ENCODE measurements around the gene CAMK1D. TPM values are rescaled to one million over a fixed set of nuclear protein-coding genes. Genes with fewer than 3 reads are reported as not detected.

CAMK1D gene
- total RNA-seq, 1 experiment from 2014 or later = 3.8 TPM

DNA sequence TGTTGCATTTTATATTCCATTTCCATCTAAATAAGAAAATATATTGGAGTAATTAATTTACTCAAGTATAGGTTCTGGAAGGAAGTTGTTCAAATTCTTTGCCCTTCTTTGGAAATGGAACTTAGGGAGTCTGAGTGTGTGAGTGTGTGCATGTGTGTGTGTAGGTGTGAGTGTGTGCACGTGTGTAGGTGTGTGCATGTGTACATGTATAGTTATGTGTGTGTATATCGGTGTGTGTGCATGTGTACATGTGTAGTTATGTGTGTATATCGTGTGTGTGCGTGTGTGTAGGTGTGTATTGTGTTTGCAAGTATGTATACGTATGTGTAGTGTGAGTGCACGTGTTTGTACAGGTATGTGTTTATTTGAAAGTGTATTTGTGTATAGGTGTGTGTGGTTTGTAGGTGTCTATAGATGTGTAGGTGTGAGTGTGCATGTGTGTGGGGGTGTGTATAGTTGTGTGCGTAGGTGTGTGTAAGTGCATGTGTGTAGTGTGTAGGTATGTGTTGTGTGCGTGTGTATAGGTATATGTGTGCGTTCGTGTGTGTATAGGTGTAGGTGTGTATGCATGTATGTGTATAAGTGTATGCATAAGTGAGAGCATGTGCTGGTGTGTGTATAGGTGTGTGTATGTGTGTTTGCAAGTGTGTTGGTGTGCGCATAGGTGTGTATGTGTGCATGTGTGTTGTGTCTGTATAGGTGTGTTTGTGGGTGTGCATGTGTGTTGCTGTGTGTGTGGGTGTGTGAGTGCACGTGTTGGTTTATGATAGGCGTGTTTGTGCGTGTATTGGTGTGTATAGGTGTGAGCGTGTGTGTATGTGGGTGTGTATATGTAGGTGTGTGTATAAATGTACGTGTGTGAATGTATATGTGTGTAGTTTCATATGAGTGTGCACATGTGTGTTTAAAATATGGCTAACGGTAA is 266.2 kb downstream of the CAMK1D start:
- DNase-seq (ENCODE audit: low read depth in 1 of 2, low spot score in 2 of 2) = no peak
- H3K9me3 ChIP-seq (replicated peaks) = no peaks in the 10 kb centered on the region
- H3K4me1 ChIP-seq (replicated peaks) = no peaks in the 10 kb centered on the region
- no peaks in the 10 kb centered on the region for H3K27me3 ChIP-seq (replicated peaks)
- H3K4me3 ChIP-seq = no peak overlapping the region
- no peaks in the 10 kb centered on the region for H3K36me3 ChIP-seq
- H3K27ac ChIP-seq = no peak overlapping the region

DNA sequence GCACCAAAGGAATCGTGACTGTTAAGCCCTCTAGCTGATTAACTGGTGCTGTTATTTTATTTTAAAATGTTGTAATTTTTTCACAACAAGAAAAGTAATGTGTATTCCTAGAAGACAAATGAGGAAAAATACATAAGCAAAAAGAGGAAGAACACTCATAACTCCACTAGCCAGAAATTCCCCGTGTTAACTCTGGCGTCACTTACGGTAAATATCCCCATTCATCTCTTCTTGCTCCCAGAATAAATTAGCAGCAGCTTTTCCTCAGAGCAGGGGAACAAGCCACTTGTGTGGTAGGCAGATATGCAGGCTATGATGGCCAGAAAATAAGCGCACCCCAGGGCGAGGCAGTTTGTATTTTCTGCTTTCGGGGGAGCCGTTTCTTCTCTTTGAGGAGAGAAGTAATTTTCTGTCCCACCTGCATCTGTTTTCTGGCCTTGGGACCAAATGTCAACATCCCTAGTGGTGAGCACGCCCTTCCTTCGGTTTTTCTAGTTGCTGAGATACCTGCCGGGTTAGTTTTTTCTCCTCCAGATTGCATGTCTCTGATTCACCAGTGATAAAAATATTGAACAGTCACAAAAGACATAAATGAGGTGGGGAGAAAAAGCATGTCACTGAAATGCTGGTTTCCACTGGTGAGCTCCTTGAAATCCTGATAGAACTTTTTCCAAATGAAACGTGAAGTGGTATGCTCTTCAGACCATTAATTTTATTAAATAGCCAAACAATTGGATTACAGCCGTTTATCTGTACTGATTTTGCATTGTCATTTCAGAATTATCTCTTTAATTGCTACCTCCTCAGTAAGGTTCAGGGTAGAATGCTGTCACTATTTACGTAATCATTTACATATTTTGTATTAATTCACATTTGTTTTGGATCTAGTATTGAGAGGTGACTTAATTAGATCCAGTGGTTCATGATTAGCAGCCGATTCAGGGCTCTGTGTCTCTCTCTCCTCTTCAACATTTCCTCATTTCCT is 268.1 kb downstream of the CAMK1D start:
- no peaks in the 10 kb centered on the region for H3K36me3 ChIP-seq
- H3K4me3 ChIP-seq = no peak overlapping the region
- no peaks in the 10 kb centered on the region for H3K27me3 ChIP-seq (replicated peaks)
- no peak for DNase-seq (ENCODE audit: low read depth in 1 of 2, low spot score in 2 of 2)
- no peaks in the 10 kb centered on the region for H3K4me1 ChIP-seq (replicated peaks)
- no peak overlapping the region for H3K27ac ChIP-seq
- H3K9me3 ChIP-seq (replicated peaks) = no peaks in the 10 kb centered on the region

DNA sequence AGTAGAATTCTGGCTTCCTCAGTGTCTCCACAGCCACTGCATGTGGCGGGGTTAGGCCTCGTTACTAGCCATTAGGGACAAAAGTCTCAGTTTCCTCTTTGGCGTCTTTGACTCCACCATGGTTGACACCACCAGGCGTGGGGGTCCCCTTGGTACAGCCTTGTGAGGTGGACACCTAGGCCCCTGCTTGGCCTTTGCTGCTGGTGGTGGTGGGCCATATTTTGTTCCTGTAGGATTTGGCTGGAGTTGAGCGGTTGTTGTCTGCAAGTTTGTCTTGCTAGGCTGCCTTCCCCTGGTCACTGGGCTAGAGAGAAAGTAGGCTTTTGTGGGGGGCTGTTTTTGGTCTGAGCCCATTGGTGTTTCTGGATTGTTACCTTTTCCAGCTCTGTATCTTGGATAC is 272.7 kb downstream of the CAMK1D start:
- H3K27me3 ChIP-seq (replicated peaks) = no peaks in the 10 kb centered on the region
- H3K36me3 ChIP-seq = no peaks in the 10 kb centered on the region
- no peaks in the 10 kb centered on the region for H3K9me3 ChIP-seq (replicated peaks)
- DNase-seq (ENCODE audit: low read depth in 1 of 2, low spot score in 2 of 2) = no peak
- H3K4me1 ChIP-seq (replicated peaks) = no peaks in the 10 kb centered on the region
- no peak overlapping the region for H3K4me3 ChIP-seq
- H3K27ac ChIP-seq = no peak overlapping the region

DNA sequence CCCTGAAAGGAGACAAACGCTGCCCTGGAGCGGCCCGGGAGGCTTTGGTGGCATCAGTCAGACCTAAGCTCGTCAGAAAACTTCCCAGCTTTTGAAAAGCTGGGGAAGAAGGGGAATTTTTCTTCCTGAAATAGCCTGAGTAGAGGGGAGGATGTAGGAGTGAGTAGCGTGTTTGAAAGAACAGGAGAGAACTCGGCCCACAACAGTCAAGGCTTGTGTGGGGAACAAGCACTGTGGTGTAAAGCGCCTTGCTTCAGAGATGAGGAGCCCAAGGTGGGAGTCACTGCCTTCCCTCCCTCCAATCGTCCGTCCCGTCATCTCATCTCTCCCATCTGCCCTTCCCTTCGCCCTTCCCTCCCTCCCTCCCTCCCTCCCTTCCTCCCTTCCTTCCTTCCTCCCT is 273.3 kb downstream of the CAMK1D start:
- no peaks in the 10 kb centered on the region for H3K9me3 ChIP-seq (replicated peaks)
- no peak for DNase-seq (ENCODE audit: low read depth in 1 of 2, low spot score in 2 of 2)
- H3K4me1 ChIP-seq (replicated peaks) = no peaks in the 10 kb centered on the region
- no peaks in the 10 kb centered on the region for H3K36me3 ChIP-seq
- no peak overlapping the region for H3K27ac ChIP-seq
- no peak overlapping the region for H3K4me3 ChIP-seq
- H3K27me3 ChIP-seq (replicated peaks) = no peaks in the 10 kb centered on the region

DNA sequence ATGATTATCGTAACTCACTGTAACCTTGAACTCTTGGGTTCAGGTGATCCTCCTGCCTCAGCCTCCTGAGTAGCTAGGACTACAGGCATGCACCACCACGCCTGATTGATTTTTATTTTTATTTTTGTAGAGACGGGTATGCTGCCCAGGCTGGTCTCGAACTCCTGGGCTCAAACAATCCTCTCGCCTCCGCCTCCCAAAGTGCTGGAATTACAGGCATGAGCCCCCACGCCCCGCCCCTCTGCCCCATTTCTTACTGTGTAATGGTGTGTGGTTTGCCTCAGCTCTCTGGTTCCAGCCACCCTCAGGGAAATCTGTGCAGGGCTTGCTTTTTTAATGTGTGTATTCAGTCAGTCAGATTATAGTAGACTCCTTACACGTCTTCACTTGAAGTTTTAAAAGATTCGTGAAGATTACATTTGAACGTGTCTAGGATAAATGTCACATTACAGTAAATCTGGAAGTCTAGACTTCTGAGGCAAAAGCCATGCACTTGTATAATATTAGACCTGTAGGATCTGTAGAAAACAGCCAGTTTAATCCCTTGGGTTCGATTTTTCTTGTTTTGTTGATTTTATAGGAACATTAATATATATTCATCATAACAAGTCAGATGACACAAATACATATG is 276.2 kb downstream of the CAMK1D start:
- Histone ChIP-seq H3K36me3 (no peaks in the 10 kb centered on the region), H3K27me3 (replicated peaks) (no peaks in the 10 kb centered on the region), H3K27ac (no peak overlapping the region), H3K4me3 (no peak overlapping the region), H3K4me1 (replicated peaks) (no peaks in the 10 kb centered on the region), H3K9me3 (replicated peaks) (no peaks in the 10 kb centered on the region)
- no peak for DNase-seq (ENCODE audit: low read depth in 1 of 2, low spot score in 2 of 2)

DNA sequence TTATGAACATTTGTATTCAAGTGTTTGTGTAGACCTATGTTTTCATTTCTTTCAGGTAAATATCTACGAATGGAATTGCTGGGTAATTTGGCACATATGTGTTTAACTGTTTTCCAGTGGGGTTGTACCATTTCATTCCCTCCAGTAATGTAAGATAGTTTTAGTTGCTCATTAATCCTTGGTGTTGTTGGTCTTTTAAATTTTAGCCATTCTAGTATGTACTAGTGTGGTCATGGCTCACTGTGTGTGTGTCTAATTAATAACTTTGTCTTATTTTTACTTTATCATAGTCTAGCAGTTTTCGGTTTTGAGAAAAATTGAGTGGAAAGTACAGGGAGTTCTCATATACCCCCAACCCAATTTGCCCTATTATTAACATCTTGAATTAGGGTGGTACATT is 278.8 kb downstream of the CAMK1D start:
- no peak for DNase-seq (ENCODE audit: low read depth in 1 of 2, low spot score in 2 of 2)
- Histone ChIP-seq H3K9me3 (replicated peaks) (no peaks in the 10 kb centered on the region), H3K4me1 (replicated peaks) (no peaks in the 10 kb centered on the region), H3K27me3 (replicated peaks) (no peaks in the 10 kb centered on the region), H3K4me3 (no peak overlapping the region), H3K27ac (no peak overlapping the region), H3K36me3 (no peaks in the 10 kb centered on the region)

DNA sequence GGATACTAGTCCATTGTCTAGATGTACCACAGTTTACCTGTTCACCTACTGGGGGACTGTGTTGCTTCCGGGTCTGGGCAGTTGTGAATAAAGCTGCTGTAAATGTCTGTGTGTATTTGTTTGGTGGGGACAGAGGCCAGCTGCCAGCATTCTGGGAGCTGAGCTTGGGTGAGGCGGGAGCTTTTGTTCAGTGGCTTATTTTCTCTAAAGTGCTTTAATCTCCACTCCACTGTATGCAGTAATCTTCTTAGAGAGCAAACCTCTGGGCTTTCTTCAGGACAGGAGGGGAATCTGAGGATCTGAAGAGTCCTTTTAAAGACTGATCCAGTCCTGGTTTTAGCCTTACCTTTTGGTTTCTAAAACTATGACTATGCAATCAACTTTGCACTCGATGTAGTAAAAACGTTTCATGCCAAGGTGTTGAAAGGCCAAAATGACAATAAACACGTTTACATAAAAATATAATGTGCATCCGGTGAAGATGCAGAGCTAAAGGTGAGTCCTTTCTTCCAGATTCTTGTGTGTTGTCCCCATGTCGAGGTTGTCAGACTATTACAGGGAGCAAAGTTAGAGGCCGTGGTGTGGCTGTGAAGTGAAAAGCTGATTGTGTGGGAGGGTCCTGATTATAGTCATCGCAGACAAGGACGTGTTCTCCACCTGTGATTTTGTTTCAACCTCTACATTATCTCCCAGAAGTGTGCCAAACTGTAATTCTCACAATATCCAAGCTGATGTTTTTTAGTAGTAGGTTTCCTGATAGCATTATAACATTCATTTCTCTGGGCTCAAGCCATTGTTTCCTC is 279.8 kb downstream of the CAMK1D start:
- H3K4me1 ChIP-seq (replicated peaks) = no peaks in the 10 kb centered on the region
- H3K4me3 ChIP-seq = no peak overlapping the region
- H3K27me3 ChIP-seq (replicated peaks) = no peaks in the 10 kb centered on the region
- H3K9me3 ChIP-seq (replicated peaks) = no peaks in the 10 kb centered on the region
- no peaks in the 10 kb centered on the region for H3K36me3 ChIP-seq
- no peak for DNase-seq (ENCODE audit: low read depth in 1 of 2, low spot score in 2 of 2)
- H3K27ac ChIP-seq = no peak overlapping the region

DNA sequence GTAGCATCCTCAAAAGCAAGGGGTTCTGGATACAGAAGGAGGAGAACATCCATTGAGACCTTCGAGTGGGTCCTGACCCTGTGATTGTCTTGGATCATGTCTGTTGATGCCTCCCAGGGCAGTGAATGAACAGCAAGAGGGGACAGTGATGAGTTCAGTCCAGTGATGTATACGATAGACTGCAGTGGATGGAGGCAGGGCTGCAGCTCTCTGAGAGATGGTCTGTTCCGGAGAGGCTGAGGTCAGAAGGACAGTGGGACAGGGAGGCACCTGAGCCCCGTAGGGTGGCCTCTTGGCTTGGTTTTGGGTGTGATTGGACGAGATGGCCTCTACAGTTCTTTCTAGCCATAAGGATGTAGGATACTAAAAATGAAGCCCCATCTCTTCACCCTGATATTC is 280.4 kb downstream of the CAMK1D start:
- no peak overlapping the region for H3K4me3 ChIP-seq
- peaks cover 2% of the 10 kb centered on the region for H3K4me1 ChIP-seq (replicated peaks)
- no peaks in the 10 kb centered on the region for H3K27me3 ChIP-seq (replicated peaks)
- H3K27ac ChIP-seq = no peak overlapping the region
- H3K9me3 ChIP-seq (replicated peaks) = no peaks in the 10 kb centered on the region
- H3K36me3 ChIP-seq = no peaks in the 10 kb centered on the region
- DNase-seq (ENCODE audit: low read depth in 1 of 2, low spot score in 2 of 2) = no peak

DNA sequence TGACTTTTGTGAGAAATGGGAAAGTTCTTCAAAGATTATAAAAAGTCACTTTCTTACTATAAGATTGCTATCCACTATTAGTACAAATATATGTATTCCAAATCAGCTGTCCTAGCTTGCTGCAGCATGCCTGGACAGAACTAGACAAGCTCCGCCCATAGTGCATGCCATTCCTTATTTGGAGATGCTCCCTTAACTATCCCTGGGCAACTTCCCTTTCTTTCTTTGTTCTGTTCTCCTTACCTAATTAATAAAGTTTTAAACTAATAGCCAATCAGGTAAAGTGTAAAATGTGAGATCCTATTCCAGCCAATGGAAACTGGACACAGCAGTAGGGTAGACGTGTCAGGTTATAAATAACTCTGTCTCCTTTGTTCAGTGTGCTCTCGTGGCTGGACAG is 281.9 kb downstream of the CAMK1D start:
- no peaks in the 10 kb centered on the region for H3K36me3 ChIP-seq
- peaks cover 9% of the 10 kb centered on the region for H3K4me1 ChIP-seq (replicated peaks)
- H3K9me3 ChIP-seq (replicated peaks) = no peaks in the 10 kb centered on the region
- H3K27ac ChIP-seq = no peak overlapping the region
- H3K4me3 ChIP-seq = no peak overlapping the region
- no peak for DNase-seq (ENCODE audit: low read depth in 1 of 2, low spot score in 2 of 2)
- no peaks in the 10 kb centered on the region for H3K27me3 ChIP-seq (replicated peaks)

DNA sequence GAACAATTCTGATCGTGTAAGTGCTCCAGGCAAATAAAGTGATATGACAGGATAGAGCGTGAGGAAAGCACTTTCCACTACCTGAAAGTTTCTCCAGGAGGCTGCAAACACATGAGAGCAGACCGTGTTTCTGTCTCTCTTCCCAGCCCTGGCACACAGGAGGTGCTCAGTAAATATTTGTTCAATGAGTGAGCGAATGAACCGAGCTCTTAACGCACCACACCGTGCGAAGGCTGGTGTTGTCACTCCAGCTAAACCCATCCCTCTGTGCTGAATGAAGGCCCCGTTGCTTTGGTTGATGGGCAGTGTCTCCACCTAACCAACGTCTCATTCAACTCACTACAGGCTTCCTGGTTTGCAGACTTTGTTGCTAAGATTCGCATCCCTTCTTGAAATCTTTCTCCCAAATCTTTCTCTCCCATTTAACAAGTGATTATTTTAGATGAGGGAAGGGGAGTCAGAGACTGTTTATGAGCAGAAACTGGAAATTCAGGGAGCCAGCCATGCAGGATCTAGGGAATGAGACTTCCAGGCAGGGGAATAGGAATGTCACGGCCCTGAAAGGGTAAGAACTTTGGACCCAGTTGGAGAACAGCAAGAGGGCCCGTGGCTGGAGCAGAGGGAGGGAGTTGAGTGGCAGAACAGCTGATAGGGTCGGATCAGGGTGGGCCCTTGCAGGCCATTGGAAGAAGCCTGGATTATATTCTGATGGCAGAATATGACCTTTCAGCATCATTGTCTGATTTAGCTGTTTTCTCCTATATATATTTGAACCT is 282.6 kb downstream of the CAMK1D start:
- no peaks in the 10 kb centered on the region for H3K27me3 ChIP-seq (replicated peaks)
- H3K4me1 ChIP-seq (replicated peaks) = peaks cover 9% of the 10 kb centered on the region
- DNase-seq (ENCODE audit: low read depth in 1 of 2, low spot score in 2 of 2) = no peak
- no peak overlapping the region for H3K4me3 ChIP-seq
- H3K9me3 ChIP-seq (replicated peaks) = no peaks in the 10 kb centered on the region
- no peak overlapping the region for H3K27ac ChIP-seq
- H3K36me3 ChIP-seq = no peaks in the 10 kb centered on the region

DNA sequence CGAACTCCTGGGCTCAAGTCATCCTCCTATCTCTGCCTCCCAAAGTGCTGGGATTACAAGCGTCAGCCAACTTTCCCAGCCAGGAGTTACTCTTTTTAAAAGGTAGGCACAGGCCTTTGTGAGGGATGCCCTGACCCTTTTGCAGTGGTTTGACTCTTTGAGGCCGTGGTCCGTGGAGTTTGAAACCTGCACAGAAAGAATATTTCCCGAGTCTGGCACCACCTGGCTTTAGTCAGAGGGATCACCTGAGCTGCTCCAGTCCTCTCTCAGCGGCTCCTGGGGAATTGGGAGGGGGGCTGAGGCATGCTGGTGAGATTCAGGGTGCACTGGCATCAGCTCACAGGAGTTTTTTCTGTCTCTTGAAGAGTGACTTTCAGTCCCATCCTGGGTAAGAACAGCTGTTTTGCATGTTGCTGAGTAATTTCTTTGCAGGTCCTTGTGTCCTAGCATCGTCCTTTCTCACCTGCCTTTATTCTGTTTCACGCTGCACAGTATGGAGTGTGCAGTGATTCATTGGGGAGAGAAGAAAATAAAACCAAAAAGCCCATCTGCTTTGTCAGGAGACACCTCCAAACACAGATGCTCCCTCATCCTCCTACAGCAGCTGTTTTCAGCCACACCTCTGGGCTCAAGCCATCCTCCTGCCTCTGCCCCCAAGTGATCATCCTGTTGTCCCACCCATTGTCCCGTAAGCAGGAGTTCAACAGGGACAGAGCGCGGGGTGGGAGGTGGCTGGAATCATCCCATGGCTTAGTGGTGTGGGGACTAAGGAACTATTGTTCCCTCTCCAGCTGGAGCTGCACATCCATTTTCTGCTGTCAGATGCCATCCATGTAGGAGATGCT is 284.7 kb downstream of the CAMK1D start:
- Histone ChIP-seq H3K27me3 (replicated peaks) (no peaks in the 10 kb centered on the region), H3K27ac (no peak overlapping the region)

DNA sequence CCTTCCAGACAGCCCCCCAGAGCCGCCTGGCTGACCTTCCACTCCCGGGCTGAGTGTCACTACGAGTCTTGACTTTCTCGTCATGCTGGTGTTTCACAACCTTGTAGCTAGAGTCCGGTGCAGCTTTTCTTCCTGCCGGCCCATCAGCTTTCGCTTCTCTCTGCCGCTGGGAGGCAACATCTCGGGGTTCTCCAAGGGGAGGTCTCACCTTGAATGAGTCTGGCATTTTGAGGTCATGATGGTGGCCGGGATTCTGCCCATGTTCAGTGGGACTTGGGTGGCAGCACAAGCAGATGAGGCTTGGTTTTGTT is 285.2 kb downstream of the CAMK1D start:
- Histone ChIP-seq H3K9me3 (replicated peaks) (no peaks in the 10 kb centered on the region), H3K4me1 (replicated peaks) (peaks cover 9% of the 10 kb centered on the region), H3K4me3 (no peak overlapping the region), H3K36me3 (no peaks in the 10 kb centered on the region), H3K27ac (no peak overlapping the region), H3K27me3 (replicated peaks) (no peaks in the 10 kb centered on the region)
- no peak for DNase-seq (ENCODE audit: low read depth in 1 of 2, low spot score in 2 of 2)

More for the DNA sequence above, 284.7 kb downstream of the CAMK1D start:
- H3K9me3 ChIP-seq (replicated peaks) = no peaks in the 10 kb centered on the region
- no peaks in the 10 kb centered on the region for H3K36me3 ChIP-seq
- H3K4me3 ChIP-seq = no peak overlapping the region
- DNase-seq (ENCODE audit: low read depth in 1 of 2, low spot score in 2 of 2) = no peak
- peaks cover 9% of the 10 kb centered on the region for H3K4me1 ChIP-seq (replicated peaks)

Measured in SJSA1 (cell line).